Measurements from ENCODE around the gene PRKCH.
A peak's percentile ranks its signal among the peaks of the same experiment; 100 is the strongest.

DNA sequence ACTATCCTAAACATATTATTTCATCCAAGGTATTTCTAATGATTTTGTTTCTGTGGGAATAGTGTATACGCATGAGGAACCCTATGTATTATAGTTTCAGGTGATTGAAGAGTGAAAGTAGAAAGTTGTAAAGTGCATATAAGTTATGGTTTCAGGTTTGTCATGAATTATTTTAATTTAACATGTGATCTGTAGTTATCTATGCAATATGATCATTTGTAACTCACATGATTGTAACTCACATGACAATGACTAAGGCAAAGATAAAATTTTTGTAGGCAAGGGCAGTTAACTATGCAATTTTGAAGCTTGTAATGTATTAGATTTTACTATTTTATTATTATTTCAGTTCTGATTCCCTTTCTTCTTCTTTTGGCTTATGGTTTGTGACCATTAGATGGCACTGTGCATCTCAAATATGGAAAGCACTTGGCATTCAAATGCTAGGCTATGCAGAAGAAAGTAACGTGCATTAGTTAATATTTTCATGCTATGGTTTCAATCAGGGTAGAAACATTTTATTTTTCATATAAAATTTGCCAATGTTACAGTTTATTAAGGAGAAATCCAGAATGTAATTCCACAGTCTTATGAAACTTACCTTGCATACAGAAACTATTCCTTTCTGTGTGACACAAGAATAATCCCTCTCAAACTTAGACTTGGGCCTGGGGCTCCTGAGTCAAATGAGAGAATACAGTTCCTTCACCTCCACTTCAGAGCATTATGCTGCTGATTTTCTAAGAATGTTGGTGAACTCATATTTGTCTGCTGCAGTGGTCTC, 24.5 kb upstream of the PRKCH start:
- TF ChIP-seq CTCF (IDR thresholded peaks at IDR 0.05) (peak in 3 of 4 experiments; percentile 59 to 80 (median 76)), POLR2A (IDR thresholded peaks at IDR 0.05) (no peak), POLR2AphosphoS5 (IDR thresholded peaks at IDR 0.05) (peak; percentile 52)
